WTC11 (cell line): ENCODE measurements around the gene KCNB1.

Experiments used
- CREM ChIP-seq: sonication (generic); formaldehyde crosslinking; IDR thresholded peaks from 2 replicates; pipeline ENCODE4 v1.8.1; 2022; ENCODE audit warnings: mild to moderate bottlenecking, missing genetic modification reagents, moderate library complexity
- ESRRA ChIP-seq: sonication (generic); formaldehyde crosslinking; IDR thresholded peaks from 2 replicates; pipeline ENCODE4 v1.8.1; 2022; ENCODE audit warnings: mild to moderate bottlenecking, missing genetic modification reagents, borderline replicate concordance
- FOXK1 ChIP-seq: sonication (generic); formaldehyde crosslinking; IDR thresholded peaks from 2 replicates; pipeline ENCODE4 v1.8.0; 2022; ENCODE audit warnings: mild to moderate bottlenecking, moderate library complexity, missing genetic modification reagents
- IRF2 ChIP-seq: sonication (generic); formaldehyde crosslinking; IDR thresholded peaks from 2 replicates; pipeline ENCODE4 v1.8.0; 2022; ENCODE audit warnings: low read depth, missing genetic modification reagents, borderline replicate concordance
- NR1H2 ChIP-seq: sonication (generic); formaldehyde crosslinking; IDR thresholded peaks from 2 replicates; pipeline ENCODE4 v1.9.0; 2021; ENCODE audit warnings: mild to moderate bottlenecking, moderate library complexity, missing genetic modification reagents
- NR3C1 ChIP-seq: sonication (generic); formaldehyde crosslinking; conservative IDR thresholded peaks from 2 replicates; pipeline ENCODE4 v1.8.1; 2023; ENCODE audit warnings: low read depth, mild to moderate bottlenecking, missing genetic modification reagents
- TCF7 ChIP-seq: sonication (generic); formaldehyde crosslinking; IDR thresholded peaks from 2 replicates; pipeline ENCODE4 v1.8.0; 2022; ENCODE audit warnings: mild to moderate bottlenecking, low read depth, missing genetic modification reagents, moderate library complexity
- TEAD1 ChIP-seq: sonication (generic); formaldehyde crosslinking; IDR thresholded peaks from 2 replicates; pipeline ENCODE4 v1.8.0; 2022; ENCODE audit warnings: mild to moderate bottlenecking, missing genetic modification reagents
- TEAD4 ChIP-seq: sonication (generic); formaldehyde crosslinking; IDR thresholded peaks from 2 replicates; pipeline ENCODE4 v1.8.0; 2022; ENCODE audit warnings: mild to moderate bottlenecking, missing genetic modification reagents
- TF ChIP-seq, protein P1 (sequence below): fragments of 200-600 bp; IDR thresholded peaks from 2 replicates; pipeline ENCODE4 v1.8.0; 2022; ENCODE audit warnings: antibody characterized with exemption
- TF ChIP-seq, protein P2 (sequence below): sonication (generic); formaldehyde crosslinking; IDR thresholded peaks from 2 replicates; pipeline ENCODE4 v1.8.0; 2022; ENCODE audit warnings: mild to moderate bottlenecking, missing genetic modification reagents
- TF ChIP-seq, protein P3 (sequence below): fragments of 250-450 bp; sonication (Bioruptor Pico); conservative IDR thresholded peaks from 2 replicates; pipeline ENCODE4 v1.9.0; 2021; ENCODE audit warnings: mild to moderate bottlenecking

DNA sequence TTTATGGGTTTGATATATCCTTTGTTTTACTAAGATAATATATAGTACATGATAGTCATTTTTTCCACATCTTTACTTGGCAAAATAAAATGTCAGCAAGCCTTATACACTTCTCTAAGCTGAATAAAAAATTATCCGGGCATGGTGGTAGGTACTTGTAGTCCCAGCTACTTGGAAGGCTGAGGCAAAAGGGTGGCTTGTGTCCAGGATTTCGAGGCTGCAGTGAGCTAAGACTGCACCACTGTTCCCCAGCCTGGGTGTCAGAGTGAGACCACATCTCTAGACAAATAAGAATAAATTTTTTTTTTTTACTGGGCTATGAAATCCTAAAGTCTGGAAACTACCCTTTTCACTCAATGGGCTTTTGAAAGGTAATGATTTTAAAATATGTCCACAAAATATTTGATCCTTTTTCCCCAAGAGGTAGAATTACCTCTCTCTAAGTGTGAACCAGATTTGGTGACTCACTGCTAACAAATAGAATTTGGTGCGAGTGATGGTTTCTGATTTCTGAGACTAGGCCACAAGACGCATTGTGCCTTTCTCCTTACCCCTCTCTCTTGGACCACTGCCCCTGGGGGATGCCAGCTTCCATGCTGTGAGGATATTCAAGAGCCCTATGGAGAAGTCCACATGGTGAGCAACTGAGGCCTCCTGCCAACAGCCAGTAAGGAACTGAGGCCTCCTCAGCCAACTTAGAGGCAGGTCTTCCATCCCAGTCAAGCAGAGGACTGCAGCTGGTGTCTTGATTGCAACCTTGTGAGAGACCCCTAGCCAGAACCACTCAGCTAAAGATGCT lies 120.4 kb downstream of the KCNB1 start:
- TF ChIP-seq, protein P1, sequence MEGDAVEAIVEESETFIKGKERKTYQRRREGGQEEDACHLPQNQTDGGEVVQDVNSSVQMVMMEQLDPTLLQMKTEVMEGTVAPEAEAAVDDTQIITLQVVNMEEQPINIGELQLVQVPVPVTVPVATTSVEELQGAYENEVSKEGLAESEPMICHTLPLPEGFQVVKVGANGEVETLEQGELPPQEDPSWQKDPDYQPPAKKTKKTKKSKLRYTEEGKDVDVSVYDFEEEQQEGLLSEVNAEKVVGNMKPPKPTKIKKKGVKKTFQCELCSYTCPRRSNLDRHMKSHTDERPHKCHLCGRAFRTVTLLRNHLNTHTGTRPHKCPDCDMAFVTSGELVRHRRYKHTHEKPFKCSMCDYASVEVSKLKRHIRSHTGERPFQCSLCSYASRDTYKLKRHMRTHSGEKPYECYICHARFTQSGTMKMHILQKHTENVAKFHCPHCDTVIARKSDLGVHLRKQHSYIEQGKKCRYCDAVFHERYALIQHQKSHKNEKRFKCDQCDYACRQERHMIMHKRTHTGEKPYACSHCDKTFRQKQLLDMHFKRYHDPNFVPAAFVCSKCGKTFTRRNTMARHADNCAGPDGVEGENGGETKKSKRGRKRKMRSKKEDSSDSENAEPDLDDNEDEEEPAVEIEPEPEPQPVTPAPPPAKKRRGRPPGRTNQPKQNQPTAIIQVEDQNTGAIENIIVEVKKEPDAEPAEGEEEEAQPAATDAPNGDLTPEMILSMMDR, result no peak
- no peak for TF ChIP-seq NR1H2 (CRISPR knock-in tag)
- no peak for TF ChIP-seq TEAD1 (CRISPR knock-in tag)
- TF ChIP-seq TEAD4 (CRISPR knock-in tag), result no peak
- TF ChIP-seq, protein P2, sequence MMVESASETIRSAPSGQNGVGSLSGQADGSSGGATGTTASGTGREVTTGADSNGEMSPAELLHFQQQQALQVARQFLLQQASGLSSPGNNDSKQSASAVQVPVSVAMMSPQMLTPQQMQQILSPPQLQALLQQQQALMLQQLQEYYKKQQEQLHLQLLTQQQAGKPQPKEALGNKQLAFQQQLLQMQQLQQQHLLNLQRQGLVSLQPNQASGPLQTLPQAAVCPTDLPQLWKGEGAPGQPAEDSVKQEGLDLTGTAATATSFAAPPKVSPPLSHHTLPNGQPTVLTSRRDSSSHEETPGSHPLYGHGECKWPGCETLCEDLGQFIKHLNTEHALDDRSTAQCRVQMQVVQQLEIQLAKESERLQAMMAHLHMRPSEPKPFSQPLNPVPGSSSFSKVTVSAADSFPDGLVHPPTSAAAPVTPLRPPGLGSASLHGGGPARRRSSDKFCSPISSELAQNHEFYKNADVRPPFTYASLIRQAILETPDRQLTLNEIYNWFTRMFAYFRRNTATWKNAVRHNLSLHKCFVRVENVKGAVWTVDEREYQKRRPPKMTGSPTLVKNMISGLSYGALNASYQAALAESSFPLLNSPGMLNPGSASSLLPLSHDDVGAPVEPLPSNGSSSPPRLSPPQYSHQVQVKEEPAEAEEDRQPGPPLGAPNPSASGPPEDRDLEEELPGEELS (CRISPR knock-in tag), result no peak
- TF ChIP-seq ESRRA (CRISPR knock-in tag), result no peak
- no peak for TF ChIP-seq FOXK1 (CRISPR knock-in tag)
- no peak for TF ChIP-seq CREM (CRISPR knock-in tag)
- no peak for TF ChIP-seq IRF2 (CRISPR knock-in tag)
- TF ChIP-seq, protein P3, sequence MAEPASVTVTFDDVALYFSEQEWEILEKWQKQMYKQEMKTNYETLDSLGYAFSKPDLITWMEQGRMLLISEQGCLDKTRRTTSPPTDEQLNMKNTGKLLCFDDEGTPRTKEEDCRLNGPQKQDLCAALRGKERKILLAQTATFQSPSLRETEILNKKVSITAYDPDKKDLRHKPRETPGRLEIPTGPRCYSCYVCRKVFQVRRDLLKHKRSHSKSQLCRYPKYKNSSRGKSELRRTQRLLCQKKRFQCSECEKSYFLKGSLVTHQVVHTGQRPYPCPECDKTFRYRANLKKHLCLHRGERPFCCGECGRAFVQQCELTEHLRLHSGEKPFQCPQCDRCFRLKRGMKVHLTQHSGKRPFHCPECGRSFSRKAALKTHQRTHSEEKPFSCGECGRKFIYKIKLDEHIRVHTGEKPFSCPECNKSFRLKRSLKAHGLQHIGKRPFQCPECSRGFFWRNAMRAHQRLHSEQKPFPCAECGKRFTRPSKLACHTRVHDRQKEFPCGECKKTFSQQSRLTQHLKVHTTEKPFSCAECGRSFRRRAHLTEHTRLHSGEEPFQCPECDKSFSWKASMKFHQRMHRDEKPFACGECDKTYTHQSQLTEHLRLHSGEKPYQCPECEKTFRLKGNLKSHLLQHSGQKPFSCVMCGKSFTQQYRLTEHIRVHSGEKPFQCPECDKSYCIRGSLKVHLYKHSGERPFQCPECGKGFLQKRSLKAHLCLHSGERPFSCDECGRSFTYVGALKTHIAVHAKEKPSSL, result no peak
- TF ChIP-seq TCF7 (CRISPR knock-in tag), result no peak
- TF ChIP-seq NR3C1 (CRISPR knock-in tag), result no peak
